Thymus (tissue), 11 donors: ENCODE results near the gene SIL1. TPM values are rescaled to one million over a fixed set of nuclear protein-coding genes. Genes with fewer than 3 reads are reported as not detected.

ENCODE experiments used
- DNase-seq, 9 donors: peaks; one replicate each; pipeline ENCODE4 v3.0.0-alpha.2; 2013; ENCODE audit warnings: low spot score in 9 of 9, low read depth in 6 of 9, missing footprints in 1 of 9
- H3K27ac ChIP-seq, 2 donors: one replicate each; pipeline ENCODE4 v1.5.1; 2013; ENCODE audit warnings: control low read depth in 1 of 2, low read depth in 1 of 2, low read length in 1 of 2, mild to moderate bottlenecking in 1 of 2, moderate library complexity in 1 of 2
- H3K27me3 ChIP-seq, 2 donors: one replicate each; pipeline ENCODE4 v1.5.1; 2013; ENCODE audit warnings: low read length in 1 of 2; ENCODE audit not compliant: control insufficient read depth in 2 of 2, insufficient read depth in 1 of 2
- H3K36me3 ChIP-seq, 2 donors: one replicate each; pipeline ENCODE4 v1.5.1; 2013; ENCODE audit warnings: low read length in 1 of 2, mild to moderate bottlenecking in 1 of 2, moderate library complexity in 1 of 2; ENCODE audit not compliant: control insufficient read depth in 2 of 2, insufficient read depth in 2 of 2
- H3K4me1 ChIP-seq, 2 donors: one replicate each; pipeline ENCODE4 v1.5.1; 2013; ENCODE audit warnings: low read length in 2 of 2; ENCODE audit not compliant: control insufficient read depth in 2 of 2, insufficient read depth in 2 of 2
- H3K4me3 ChIP-seq, 2 donors: one replicate each; pipeline ENCODE4 v1.5.1; 2013; ENCODE audit warnings: low read length in 2 of 2, control low read depth in 1 of 2, mild to moderate bottlenecking in 1 of 2
- H3K9me3 ChIP-seq, 2 donors: one replicate each; pipeline ENCODE4 v1.5.1; 2013; ENCODE audit warnings: low read length in 1 of 2, mild to moderate bottlenecking in 1 of 2; ENCODE audit not compliant: control insufficient read depth in 2 of 2, insufficient read depth in 1 of 2
- WGBS: extraction: QIAGEN DNeasy Blood & Tissue Kit; methylation state at CpG from one replicate; pipeline ENCODE4 v1.1.7; 2013; 5-methylcytosine and 5-hydroxymethylcytosine counted together
- polyA plus RNA-seq: library from polyadenylated mRNA; stranded (reverse); fragments of 200-250 nt; gene quantifications from one replicate; pipeline ENCODE4 v1.2.3, GENCODE V29; 2013
- total RNA-seq: library from RNA; stranded (reverse); fragments of 120-200 nt; gene quantifications from one replicate; pipeline ENCODE4 v1.2.4, GENCODE V29; 2013
- donor health status: healthy.

Gene SIL1
- total and polyA plus RNA-seq, 2 donors, result 17.0 to 30.2 TPM

DNA sequence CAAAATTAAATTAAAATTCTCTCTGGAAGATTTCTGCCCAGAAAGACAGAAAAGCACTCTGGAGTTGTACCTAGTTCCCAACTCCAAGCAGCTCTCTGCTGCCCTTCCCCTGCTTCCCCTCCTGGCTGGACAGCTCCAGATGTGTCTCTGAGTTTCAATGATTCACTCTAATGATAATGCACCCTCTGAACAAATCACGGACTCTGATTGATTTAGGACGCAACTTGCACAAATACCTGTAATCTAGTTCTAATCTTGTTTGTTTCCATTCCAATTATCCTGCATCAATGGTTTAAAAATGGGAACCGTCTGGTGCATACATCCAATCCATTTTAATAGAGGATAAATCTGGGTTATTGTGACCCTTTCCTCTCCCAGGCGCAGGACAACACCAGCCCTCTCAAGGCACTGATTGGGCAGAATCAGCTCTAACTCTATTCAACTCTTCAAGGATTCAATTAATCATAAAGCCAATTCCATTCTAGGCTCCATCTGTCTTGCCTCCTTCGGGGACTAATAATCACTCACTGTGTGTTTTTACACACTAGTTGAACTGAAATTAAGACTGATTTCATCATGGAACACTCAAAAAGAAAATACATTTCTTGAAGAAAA is 211.9 kb downstream of the SIL1 start:
- no peaks in the 10 kb centered on the region for H3K9me3 ChIP-seq
- whole genome bisulfite sequencing, result 98% methylated on average over 5 of the region's 5 CpGs
- no peak for DNase-seq

DNA sequence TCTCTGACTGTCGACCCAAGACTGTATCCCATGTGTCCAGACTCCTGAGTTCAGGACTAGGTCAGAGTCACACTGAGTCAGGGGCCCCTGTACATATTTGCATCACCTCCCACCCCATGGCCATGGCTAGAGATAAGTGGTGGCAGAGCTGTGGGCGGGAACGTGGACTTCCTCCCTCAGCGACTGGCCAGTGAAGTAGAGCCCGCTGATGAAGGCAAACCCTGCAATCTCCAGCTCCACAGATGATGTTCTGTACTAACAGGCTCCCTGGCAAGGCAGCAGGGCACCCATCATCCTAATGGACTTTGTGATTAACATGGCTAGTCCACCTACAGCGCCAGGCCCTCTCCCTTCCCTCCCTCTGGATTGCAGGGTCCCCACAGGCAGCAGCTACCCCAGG is 212.5 kb downstream of the SIL1 start:
- Histone ChIP-seq H3K27ac (no peak overlapping the region), H3K27me3 (no peaks in the 10 kb centered on the region), H3K4me1 (peaks cover 10 to 21% of the 10 kb centered on the region in 2 donors), H3K36me3 (no peaks in the 10 kb centered on the region), H3K9me3 (no peaks in the 10 kb centered on the region), H3K4me3 (no peak overlapping the region)
- WGBS, result 89% methylated on average over 6 of the region's 6 CpGs
- DNase-seq, result no peak

More for the DNA sequence above, 211.9 kb downstream of the SIL1 start:
- H3K4me3 ChIP-seq, result no peak overlapping the region
- H3K36me3 ChIP-seq, result no peaks in the 10 kb centered on the region
- peaks cover 9 to 15% of the 10 kb centered on the region in 2 donors for H3K4me1 ChIP-seq
- H3K27me3 ChIP-seq, result no peaks in the 10 kb centered on the region
- no peak overlapping the region for H3K27ac ChIP-seq

DNA sequence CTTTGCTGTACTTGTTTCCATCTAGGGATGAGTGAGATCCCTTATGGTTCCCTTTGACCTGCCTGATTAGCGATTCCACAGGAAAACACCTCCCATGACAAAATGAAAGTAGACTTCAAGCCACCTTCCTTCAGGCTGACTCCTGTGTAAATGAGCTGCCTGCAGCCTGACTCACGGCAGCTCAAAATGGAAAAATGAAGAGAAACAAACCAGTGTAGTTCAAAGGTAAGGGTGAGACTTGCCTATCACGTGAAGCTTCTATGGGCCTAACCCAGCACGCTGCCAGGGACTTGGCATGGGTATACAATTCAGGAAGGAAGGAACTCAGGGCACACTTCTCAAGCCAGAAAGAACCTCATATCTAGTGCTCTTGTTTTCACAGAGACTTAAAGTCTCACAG is 212.9 kb downstream of the SIL1 start:
- H3K4me3 ChIP-seq, result no peak overlapping the region
- H3K36me3 ChIP-seq, result no peaks in the 10 kb centered on the region
- no peaks in the 10 kb centered on the region for H3K27me3 ChIP-seq
- DNase-seq, result no peak
- H3K4me1 ChIP-seq, result peaks cover 14 to 25% of the 10 kb centered on the region in 2 donors
- 86% methylated on average over 4 of the region's 4 CpGs for WGBS
- H3K9me3 ChIP-seq, result no peaks in the 10 kb centered on the region
- H3K27ac ChIP-seq, result no peak overlapping the region

DNA sequence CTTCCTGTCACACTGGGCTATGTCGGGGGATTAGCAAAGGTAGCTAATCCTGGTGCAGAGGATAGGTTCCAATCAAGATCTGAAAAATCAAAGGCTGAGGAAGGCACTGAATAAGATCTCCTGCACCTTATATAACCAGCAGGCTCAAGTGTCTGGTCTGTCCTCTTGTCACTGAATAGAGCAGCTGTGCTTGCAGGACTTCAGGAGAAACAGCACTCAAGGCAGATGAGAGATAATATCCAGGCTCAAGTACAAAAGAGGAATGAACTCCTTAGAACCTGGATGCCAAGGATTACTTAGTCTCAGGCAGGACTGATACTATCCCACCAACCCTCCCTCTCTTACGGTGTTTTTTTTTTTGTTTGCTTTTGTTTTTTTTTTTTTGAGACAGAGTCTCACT is 214.2 kb downstream of the SIL1 start:
- Histone ChIP-seq H3K4me1 (peaks cover 24 to 37% of the 10 kb centered on the region in 2 donors), H3K9me3 (no peaks in the 10 kb centered on the region), H3K36me3 (no peaks in the 10 kb centered on the region), H3K27ac (no peak overlapping the region), H3K4me3 (no peak overlapping the region), H3K27me3 (no peaks in the 10 kb centered on the region)
- DNase-seq, result no peak
- over 99% methylated on average over 2 of the region's 2 CpGs for WGBS

DNA sequence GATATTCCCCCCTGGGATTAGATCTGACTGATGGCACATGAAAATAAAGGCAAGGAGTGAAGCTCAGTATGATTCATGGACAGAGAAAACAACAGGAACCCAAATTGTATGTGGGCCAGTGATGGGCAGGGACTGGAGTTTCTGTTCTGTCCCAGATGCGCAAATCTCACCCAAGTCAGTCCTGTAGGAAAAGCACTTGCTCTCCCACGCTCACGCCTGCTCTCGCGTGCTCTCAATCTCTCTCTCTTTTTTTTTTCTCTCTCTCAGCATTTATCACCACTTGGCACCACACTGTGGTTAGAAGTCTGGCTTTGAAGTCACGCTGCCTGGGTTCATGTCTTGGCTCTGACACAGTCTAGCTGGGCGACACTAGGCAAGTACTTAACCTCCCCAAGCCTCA is 216.6 kb downstream of the SIL1 start:
- 16% methylated on average over 7 of the region's 7 CpGs for WGBS

DNA sequence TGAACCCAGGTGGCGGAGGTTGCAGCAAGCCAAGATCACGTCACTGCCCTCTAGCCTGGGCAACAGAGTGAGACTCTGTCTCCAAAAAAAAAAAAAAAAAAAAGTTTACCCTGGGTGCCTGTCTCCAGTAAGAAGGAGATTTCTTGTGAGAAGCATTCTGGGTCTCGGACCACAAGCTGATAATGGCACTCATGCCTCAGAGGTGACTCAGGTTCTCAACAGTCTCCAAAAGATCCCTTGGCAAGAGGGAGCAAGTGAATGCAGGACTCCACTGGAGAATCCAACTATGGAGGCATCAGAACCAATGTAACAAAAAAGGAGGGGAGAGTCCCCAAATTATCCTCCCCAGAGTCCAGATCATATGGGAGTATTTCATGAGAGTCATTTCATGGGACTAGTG is 217.0 kb downstream of the SIL1 start:
- DNase-seq, result no peak
- no peaks in the 10 kb centered on the region for H3K27me3 ChIP-seq
- WGBS, result 96% methylated on average over 3 of the region's 3 CpGs

More for the DNA sequence above, 216.6 kb downstream of the SIL1 start:
- H3K4me3 ChIP-seq, result no peak overlapping the region
- no peaks in the 10 kb centered on the region for H3K36me3 ChIP-seq
- H3K27ac ChIP-seq, result no peak overlapping the region
- peak in 8 of 9 donors; percentile 32 to 86 (median 58) for DNase-seq
- no peaks in the 10 kb centered on the region for H3K9me3 ChIP-seq
- H3K4me1 ChIP-seq, result peaks cover 24 to 37% of the 10 kb centered on the region in 2 donors
- no peaks in the 10 kb centered on the region for H3K27me3 ChIP-seq

DNA sequence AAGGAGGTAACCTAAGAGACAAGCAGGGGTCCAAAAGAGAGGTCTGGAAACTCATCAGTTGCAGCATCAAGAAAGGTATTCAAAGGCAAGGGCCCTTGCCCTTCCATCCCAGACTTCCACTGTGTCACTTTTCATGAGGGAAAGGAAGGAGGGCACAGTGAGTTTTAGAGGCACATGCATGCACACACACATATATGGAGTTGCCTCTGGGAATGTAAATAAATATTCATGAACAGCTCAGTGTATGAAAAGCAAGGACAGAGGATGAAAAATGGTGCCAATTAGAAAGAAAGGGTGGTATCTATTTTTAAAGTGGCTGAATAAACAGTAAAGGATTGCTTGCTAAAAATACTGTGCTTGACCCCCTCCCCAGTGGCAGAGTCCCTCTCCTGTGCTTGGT is 217.7 kb downstream of the SIL1 start:
- H3K36me3 ChIP-seq, result no peaks in the 10 kb centered on the region
- H3K27me3 ChIP-seq, result no peaks in the 10 kb centered on the region
- no peak overlapping the region for H3K4me3 ChIP-seq
- H3K4me1 ChIP-seq, result peaks cover 26 to 40% of the 10 kb centered on the region in 2 donors
- H3K9me3 ChIP-seq, result no peaks in the 10 kb centered on the region
- DNase-seq, result no peak
- no peak overlapping the region for H3K27ac ChIP-seq

More for the DNA sequence above, 217.0 kb downstream of the SIL1 start:
- H3K4me3 ChIP-seq, result no peak overlapping the region
- peaks cover 24 to 37% of the 10 kb centered on the region in 2 donors for H3K4me1 ChIP-seq
- H3K36me3 ChIP-seq, result no peaks in the 10 kb centered on the region
- no peak overlapping the region for H3K27ac ChIP-seq
- no peaks in the 10 kb centered on the region for H3K9me3 ChIP-seq

DNA sequence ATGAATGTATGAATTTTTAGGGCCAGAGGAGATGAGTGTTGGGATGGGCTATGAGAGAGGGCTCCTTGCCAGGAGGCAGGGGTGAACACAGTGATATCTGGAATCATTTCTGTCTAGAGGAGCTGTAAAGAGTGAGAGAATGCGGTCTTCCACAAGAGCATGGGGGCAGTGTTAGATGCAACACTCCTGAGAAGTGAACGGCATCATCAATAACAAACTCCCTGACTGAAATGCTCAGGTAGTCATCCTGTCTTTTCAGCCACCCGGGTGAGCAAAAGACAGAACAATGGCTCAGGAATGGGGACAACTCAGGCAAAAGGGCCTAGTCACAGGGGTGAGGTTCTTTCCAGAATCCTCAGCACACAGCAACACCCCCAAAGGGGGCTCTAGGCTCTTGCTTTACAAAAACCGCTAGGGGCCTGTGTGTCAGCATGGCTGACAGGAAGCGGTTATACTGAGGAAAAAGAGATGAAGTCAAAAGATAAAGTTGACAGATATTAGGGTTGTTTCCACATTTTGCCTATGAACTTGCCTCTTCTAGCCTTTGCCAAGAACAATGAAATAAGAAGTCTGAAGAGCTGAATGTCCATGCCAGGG is 218.4 kb downstream of the SIL1 start:
- Histone ChIP-seq H3K4me3 (no peak overlapping the region), H3K27me3 (no peaks in the 10 kb centered on the region), H3K36me3 (no peaks in the 10 kb centered on the region), H3K9me3 (peaks cover 0 to 4% of the 10 kb centered on the region in 2 donors), H3K4me1 (peaks cover 26 to 37% of the 10 kb centered on the region in 2 donors), H3K27ac (no peak overlapping the region)
- peak in 8 of 9 donors; percentile 32 to 85 (median 50) for DNase-seq
- 35% methylated on average over 5 of the region's 5 CpGs for WGBS

DNA sequence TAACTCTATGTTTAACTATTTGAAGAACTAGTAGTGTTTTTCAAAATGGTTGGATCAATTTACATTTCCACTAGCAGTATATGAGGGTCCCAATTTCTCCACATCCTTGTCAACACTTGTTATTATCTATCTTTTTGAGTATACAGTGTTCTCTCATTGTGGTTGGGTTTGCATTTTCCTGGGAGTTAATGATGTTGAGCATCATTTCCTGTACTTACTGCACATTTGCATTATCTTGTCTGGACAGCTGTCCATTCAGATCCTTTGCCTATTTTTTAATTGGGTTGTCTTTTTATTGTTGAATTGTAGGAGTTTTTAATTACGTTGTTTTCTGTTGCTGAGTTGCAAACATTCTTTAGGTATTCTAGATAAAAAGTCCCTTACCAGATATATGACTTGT is 219.6 kb downstream of the SIL1 start:
- 95% methylated on average over 1 of the region's 1 CpG for WGBS
- Histone ChIP-seq H3K9me3 (peaks cover 0 to 9% of the 10 kb centered on the region in 2 donors), H3K27me3 (no peaks in the 10 kb centered on the region), H3K4me1 (peaks cover 26 to 37% of the 10 kb centered on the region in 2 donors), H3K36me3 (no peaks in the 10 kb centered on the region), H3K27ac (no peak overlapping the region), H3K4me3 (no peak overlapping the region)
- DNase-seq, result no peak
